ENCODE data around the gene PSRC1.

Gene PSRC1

GRCh38 chr1:109247401-109248365 is 35.3 kb downstream of the PSRC1 start:
- DNase-seq (ENCODE audit: low read depth): no peak
- no peaks in the 10 kb centered on the region for H3K4me1 ChIP-seq (ENCODE audit: control insufficient read depth, insufficient read depth, low read length)
- H3K9ac ChIP-seq (ENCODE audit: low read length): no peak overlapping the region
- H3K36me3 ChIP-seq (ENCODE audit: control insufficient read depth, insufficient read depth, low read length, severe bottlenecking): no peaks in the 10 kb centered on the region
- no peaks in the 10 kb centered on the region for H3K9me3 ChIP-seq (ENCODE audit: control insufficient read depth, low read length)
- no peak overlapping the region for H3K4me3 ChIP-seq (ENCODE audit: low read length)
- peaks cover 25% of the 10 kb centered on the region for H3K27me3 ChIP-seq (replicated peaks; ENCODE audit: control insufficient read depth, insufficient read depth, low read length)

GRCh38 chr1:109246141-109246551 is 36.8 kb downstream of the PSRC1 start:
- peaks cover 15% of the 10 kb centered on the region for H3K4me1 ChIP-seq (ENCODE audit: control insufficient read depth, insufficient read depth, low read length)
- peaks cover 20% of the 10 kb centered on the region for H3K27me3 ChIP-seq (replicated peaks; ENCODE audit: control insufficient read depth, insufficient read depth, low read length)
- H3K4me3 ChIP-seq (ENCODE audit: low read length): no peak overlapping the region
- no peak overlapping the region for H3K9ac ChIP-seq (ENCODE audit: low read length)
- no peaks in the 10 kb centered on the region for H3K9me3 ChIP-seq (ENCODE audit: control insufficient read depth, low read length)
- H3K36me3 ChIP-seq (ENCODE audit: control insufficient read depth, insufficient read depth, low read length, severe bottlenecking): no peaks in the 10 kb centered on the region
- no peak for DNase-seq (ENCODE audit: low read depth)

- Histone ChIP-seq H3K9ac (ENCODE audit: low read length) (no peak overlapping the region), H3K27me3 (replicated peaks; ENCODE audit: control insufficient read depth, insufficient read depth, low read length) (peaks cover 7% of the 10 kb centered on the region), H3K9me3 (ENCODE audit: control insufficient read depth, low read length) (no peaks in the 10 kb centered on the region), H3K4me3 (ENCODE audit: low read length) (no peak overlapping the region), H3K36me3 (ENCODE audit: control insufficient read depth, insufficient read depth, low read length, severe bottlenecking) (peaks cover 6% of the 10 kb centered on the region), H3K4me1 (ENCODE audit: control insufficient read depth, insufficient read depth, low read length) (peaks cover 28% of the 10 kb centered on the region)
- no peak for DNase-seq (ENCODE audit: low read depth)
Observed at GRCh38 chr1:109243860-109244552, 38.9 kb downstream of the PSRC1 start.

GRCh38 chr1:109243221-109243620 is 39.7 kb downstream of the PSRC1 start:
- Histone ChIP-seq H3K9me3 (ENCODE audit: control insufficient read depth, low read length) (no peaks in the 10 kb centered on the region), H3K9ac (ENCODE audit: low read length) (no peak overlapping the region), H3K27me3 (replicated peaks; ENCODE audit: control insufficient read depth, insufficient read depth, low read length) (peaks cover 4% of the 10 kb centered on the region), H3K4me1 (ENCODE audit: control insufficient read depth, insufficient read depth, low read length) (peaks cover 28% of the 10 kb centered on the region), H3K36me3 (ENCODE audit: control insufficient read depth, insufficient read depth, low read length, severe bottlenecking) (peaks cover 14% of the 10 kb centered on the region), H3K4me3 (ENCODE audit: low read length) (no peak overlapping the region)
- no peak for DNase-seq (ENCODE audit: low read depth)

GRCh38 chr1:109242387-109242786 is 40.6 kb downstream of the PSRC1 start:
- Histone ChIP-seq H3K27me3 (replicated peaks; ENCODE audit: control insufficient read depth, insufficient read depth, low read length) (no peaks in the 10 kb centered on the region), H3K9ac (ENCODE audit: low read length) (no peak overlapping the region), H3K4me3 (ENCODE audit: low read length) (no peak overlapping the region), H3K4me1 (ENCODE audit: control insufficient read depth, insufficient read depth, low read length) (peaks cover 28% of the 10 kb centered on the region), H3K9me3 (ENCODE audit: control insufficient read depth, low read length) (no peaks in the 10 kb centered on the region), H3K36me3 (ENCODE audit: control insufficient read depth, insufficient read depth, low read length, severe bottlenecking) (peaks cover 22% of the 10 kb centered on the region)
- no peak for DNase-seq (ENCODE audit: low read depth)

- no peak for DNase-seq (ENCODE audit: low read depth)
Observed at GRCh38 chr1:109241841-109242345, 41.1 kb downstream of the PSRC1 start.

GRCh38 chr1:109241344-109241743 is 41.6 kb downstream of the PSRC1 start:
- Histone ChIP-seq H3K27me3 (replicated peaks; ENCODE audit: control insufficient read depth, insufficient read depth, low read length) (no peaks in the 10 kb centered on the region), H3K9me3 (ENCODE audit: control insufficient read depth, low read length) (no peaks in the 10 kb centered on the region), H3K9ac (ENCODE audit: low read length) (no peak overlapping the region), H3K4me1 (ENCODE audit: control insufficient read depth, insufficient read depth, low read length) (peaks cover 28% of the 10 kb centered on the region), H3K36me3 (ENCODE audit: control insufficient read depth, insufficient read depth, low read length, severe bottlenecking) (peaks cover 32% of the 10 kb centered on the region), H3K4me3 (ENCODE audit: low read length) (no peak overlapping the region)
- DNase-seq (ENCODE audit: low read depth): no peak

More at GRCh38 chr1:109241841-109242345, 41.1 kb downstream of the PSRC1 start:
- H3K27me3 ChIP-seq (replicated peaks; ENCODE audit: control insufficient read depth, insufficient read depth, low read length): no peaks in the 10 kb centered on the region
- no peak overlapping the region for H3K9ac ChIP-seq (ENCODE audit: low read length)
- no peaks in the 10 kb centered on the region for H3K9me3 ChIP-seq (ENCODE audit: control insufficient read depth, low read length)
- H3K4me3 ChIP-seq (ENCODE audit: low read length): no peak overlapping the region
- peaks cover 27% of the 10 kb centered on the region for H3K36me3 ChIP-seq (ENCODE audit: control insufficient read depth, insufficient read depth, low read length, severe bottlenecking)
- peaks cover 28% of the 10 kb centered on the region for H3K4me1 ChIP-seq (ENCODE audit: control insufficient read depth, insufficient read depth, low read length)

GRCh38 chr1:109240158-109241152 is 42.5 kb downstream of the PSRC1 start:
- H3K9me3 ChIP-seq (ENCODE audit: control insufficient read depth, low read length): no peaks in the 10 kb centered on the region
- DNase-seq (ENCODE audit: low read depth): peak; percentile 64
- H3K4me1 ChIP-seq (ENCODE audit: control insufficient read depth, insufficient read depth, low read length): peaks cover 28% of the 10 kb centered on the region
- peak overlapping the region; percentile 13 for H3K4me3 ChIP-seq (ENCODE audit: low read length)
- H3K36me3 ChIP-seq (ENCODE audit: control insufficient read depth, insufficient read depth, low read length, severe bottlenecking): peaks cover 41% of the 10 kb centered on the region
- peak overlapping the region; percentile 58 for H3K9ac ChIP-seq (ENCODE audit: low read length)
- H3K27me3 ChIP-seq (replicated peaks; ENCODE audit: control insufficient read depth, insufficient read depth, low read length): no peaks in the 10 kb centered on the region

- H3K36me3 ChIP-seq (ENCODE audit: control insufficient read depth, insufficient read depth, low read length, severe bottlenecking): peaks cover 51% of the 10 kb centered on the region
- peak; percentile 52 for DNase-seq (ENCODE audit: low read depth)
Observed at GRCh38 chr1:109239409-109240068, 43.4 kb downstream of the PSRC1 start.

GRCh38 chr1:109239047-109239408 is 43.9 kb downstream of the PSRC1 start:
- no peak overlapping the region for H3K9ac ChIP-seq (ENCODE audit: low read length)
- H3K4me1 ChIP-seq (ENCODE audit: control insufficient read depth, insufficient read depth, low read length): peaks cover 28% of the 10 kb centered on the region
- no peaks in the 10 kb centered on the region for H3K9me3 ChIP-seq (ENCODE audit: control insufficient read depth, low read length)
- H3K27me3 ChIP-seq (replicated peaks; ENCODE audit: control insufficient read depth, insufficient read depth, low read length): no peaks in the 10 kb centered on the region
- H3K36me3 ChIP-seq (ENCODE audit: control insufficient read depth, insufficient read depth, low read length, severe bottlenecking): peaks cover 56% of the 10 kb centered on the region
- no peak for DNase-seq (ENCODE audit: low read depth)
- no peak overlapping the region for H3K4me3 ChIP-seq (ENCODE audit: low read length)

More at GRCh38 chr1:109239409-109240068, 43.4 kb downstream of the PSRC1 start:
- Histone ChIP-seq H3K4me3 (ENCODE audit: low read length) (no peak overlapping the region), H3K27me3 (replicated peaks; ENCODE audit: control insufficient read depth, insufficient read depth, low read length) (no peaks in the 10 kb centered on the region), H3K9ac (ENCODE audit: low read length) (no peak overlapping the region), H3K4me1 (ENCODE audit: control insufficient read depth, insufficient read depth, low read length) (peaks cover 28% of the 10 kb centered on the region), H3K9me3 (ENCODE audit: control insufficient read depth, low read length) (no peaks in the 10 kb centered on the region)

Data from adipocyte (in vitro differentiated cells).